HCT116 (cell line): ENCODE results near the gene KIF5C. TPM values are rescaled to one million over a fixed set of nuclear protein-coding genes. Genes with fewer than 3 reads are reported as not detected.

Source experiments
- ATAC-seq: fragments of 200-7000 bp; cut with Tn5 transposase; 2 replicates; pipeline ENCODE4 v1.9.1; 2020; ENCODE audit warnings: mild to moderate bottlenecking, moderate library complexity
- BruUV-seq: library from RNA; stranded (reverse); fragments of 400-500 nt; replicated peaks from 2 replicates; lab custom pipeline; 2021; lab: Mats Ljungman, UMichigan
- CTCF ChIA-PET: fragments of 300-600 bp; sonication (Branson Sonifier 250); formaldehyde crosslinking; loops from one replicate; lab custom pipeline; 2021; ENCODE audit warnings: antibody characterized with exemption; lab: Charles Lee
- POLR2A ChIA-PET: fragments of 300-600, 350-600 bp; sonication (Branson Sonifier 250); formaldehyde crosslinking; loops from one replicate; lab custom pipeline; 2021; ENCODE audit warnings: antibody characterized with exemption; lab: Charles Lee
- RAD21 ChIA-PET, 2 experiments: fragments of 300-600 bp; sonication (Branson Sonifier 250); formaldehyde crosslinking; loops; one replicate each; lab custom pipeline; 2023; ENCODE audit warnings: low total read pairs in 2 of 2; ENCODE audit not compliant: uncharacterized antibody in 2 of 2, unreplicated experiment in 2 of 2, low non-redundant PET in 1 of 2; lab: Charles Lee
- DNase-seq: peaks from one replicate; pipeline ENCODE4 v3.0.0-alpha.2; 2010; ENCODE audit warnings: low read depth, low spot score
- H2AFZ ChIP-seq: fragments of 200-600 bp; shearing (Covaris generic), sonication (generic); 2 replicates; pipeline ENCODE4 v1.6.1; 2017; ENCODE audit warnings: low read depth, mixed run types, mixed read lengths, antibody characterized with exemption, low read length; ENCODE audit not compliant: poor library complexity, severe bottlenecking
- H3K27ac ChIP-seq: 2 replicates; pipeline ENCODE4 v1.5.1; 2012; ENCODE audit warnings: low read depth, low read length
- H3K27me3 ChIP-seq: fragments of 200-600 bp; sonication (generic); 2 replicates; pipeline ENCODE4 v1.6.1; 2016; ENCODE audit warnings: mixed run types, low read length, mixed read lengths; ENCODE audit not compliant: insufficient read depth
- H3K36me3 ChIP-seq, 2 experiments: fragments of 200-500 bp in 1 of 2; fragments of 200-600 bp in 1 of 2; sonication (Bioruptor generic) in 1 of 2; sonication (generic) in 1 of 2; 2 replicates each; pipeline versions ENCODE4 v1.5.1 to v1.6.1; 2014 to 2016; ENCODE audit warnings: low read length in 2 of 2, inconsistent platforms in 1 of 2, mixed read lengths in 1 of 2, mixed run types in 1 of 2; ENCODE audit not compliant: insufficient read depth in 2 of 2, control insufficient read depth in 1 of 2
- H3K4me1 ChIP-seq, 2 experiments: fragments of 200-600 bp in 1 of 2; sonication (generic) in 1 of 2; 2 replicates each; pipeline versions ENCODE4 v1.5.1 to v1.6.1; 2012 to 2017; ENCODE audit warnings: low read length in 2 of 2, inconsistent platforms in 1 of 2, mild to moderate bottlenecking in 1 of 2, mixed read lengths in 1 of 2, mixed run types in 1 of 2, moderate library complexity in 1 of 2; ENCODE audit not compliant: insufficient read depth in 2 of 2, control insufficient read depth in 1 of 2
- H3K4me2 ChIP-seq: fragments of 200-600 bp; sonication (generic); 2 replicates; pipeline ENCODE4 v1.6.1; 2017; ENCODE audit warnings: mixed run types, low read length, mixed read lengths
- H3K4me3 ChIP-seq, 2 experiments: fragments of 200-600 bp in 1 of 2; sonication (generic) in 1 of 2; replicated peaks in 1 of 2; 2 replicates each; pipeline ENCODE4 v1.5.1; 2011 to 2016; ENCODE audit warnings: low read length in 2 of 2, control low read depth in 1 of 2, low read depth in 1 of 2, mild to moderate bottlenecking in 1 of 2, mixed read lengths in 1 of 2, mixed run types in 1 of 2
- H3K79me2 ChIP-seq: fragments of 200-600 bp; sonication (generic); 2 replicates; pipeline ENCODE4 v1.6.1; 2017; ENCODE audit warnings: mild to moderate bottlenecking, mixed run types, low read length, moderate library complexity, mixed read lengths; ENCODE audit not compliant: insufficient read depth
- H3K9ac ChIP-seq: fragments of 200-600 bp; sonication (generic); 2 replicates; pipeline ENCODE4 v1.6.1; 2016; ENCODE audit warnings: low read length, mixed read lengths
- H3K9me2 ChIP-seq: fragments of 200-600 bp; sonication (generic), shearing (Covaris generic); 2 replicates; pipeline ENCODE4 v1.6.1; 2017; ENCODE audit warnings: mixed run types, mild to moderate bottlenecking, moderate library complexity; ENCODE audit not compliant: insufficient read depth
- H3K9me3 ChIP-seq, 2 experiments: fragments of 200-500 bp in 1 of 2; fragments of 200-600 bp in 1 of 2; sonication (Bioruptor generic) in 1 of 2; sonication (generic) in 1 of 2; 2 replicates each; pipeline ENCODE4 v1.6.1; 2014 to 2017; ENCODE audit warnings: low read length in 2 of 2, mixed read lengths in 2 of 2, inconsistent platforms in 1 of 2, low read depth in 1 of 2, mild to moderate bottlenecking in 1 of 2, mixed run types in 1 of 2, moderate library complexity in 1 of 2; ENCODE audit not compliant: control insufficient read depth in 1 of 2, insufficient read depth in 1 of 2
- H4K20me1 ChIP-seq: fragments of 200-600 bp; sonication (generic), shearing (Covaris generic); 2 replicates; pipeline ENCODE4 v1.6.1; 2017; ENCODE audit warnings: mixed run types, mild to moderate bottlenecking, moderate library complexity; ENCODE audit not compliant: insufficient read depth
- RAD21 ChIP-seq: IDR thresholded peaks from 2 replicates; pipeline ENCODE4 v1.6.1; 2012; ENCODE audit warnings: low read depth, mild to moderate bottlenecking
- intact Hi-C: fragments of 100-400 bp; cut with micrococcal nuclease; formaldehyde crosslinking; loops from 2 replicates; pipeline ENCODE4 v1.10.0; 2022
- total RNA-seq: library from RNA; stranded (reverse); gene quantifications from one replicate; pipeline ENCODE4 v1.2.1, GENCODE V29; 2021; ENCODE audit not compliant: unreplicated experiment
- TF ChIP-seq, protein P1 (sequence below), 3 experiments: fragments of 200-600 bp in 1 of 3; sonication (generic) in 1 of 3; IDR thresholded peaks in 2 of 3; conservative IDR thresholded peaks in 1 of 3; 2 replicates each; pipeline ENCODE4 v1.5.1; 2012 to 2017; ENCODE audit warnings: low read depth in 2 of 3, low read length in 2 of 3, antibody characterized with exemption in 1 of 3, borderline replicate concordance in 1 of 3, control low read depth in 1 of 3, mild to moderate bottlenecking in 1 of 3, mixed read lengths in 1 of 3, mixed run types in 1 of 3, moderate library complexity in 1 of 3; ENCODE audit not compliant: insufficient read depth in 1 of 3
- TF ChIP-seq, protein P2 (sequence below): IDR thresholded peaks from 2 replicates; pipeline ENCODE4 v1.6.1; 2012

Gene KIF5C
- total RNA-seq, 1 experiment from 2014 or later = 6.5 TPM

DNA sequence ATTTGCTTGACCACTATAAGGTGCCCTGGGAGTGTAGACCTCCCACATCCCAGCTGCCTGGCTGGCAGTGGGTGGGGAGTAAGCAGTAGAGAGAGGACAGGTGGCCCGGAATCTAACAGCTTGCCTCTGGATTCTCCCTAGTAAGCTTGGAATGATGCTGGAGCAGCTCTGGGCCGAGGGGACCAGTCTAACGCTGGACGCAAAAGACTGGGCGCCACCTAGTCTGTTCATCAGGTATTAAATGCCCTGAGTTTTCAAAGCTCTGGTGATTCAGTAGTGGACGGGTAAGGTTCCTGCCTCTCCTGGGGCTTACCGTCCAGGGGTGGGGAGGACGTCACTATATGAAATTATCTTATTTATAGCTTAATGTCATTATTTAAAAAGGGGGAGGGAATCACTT lies 162.8 kb downstream of the KIF5C start:
- TF ChIP-seq, protein P1, sequence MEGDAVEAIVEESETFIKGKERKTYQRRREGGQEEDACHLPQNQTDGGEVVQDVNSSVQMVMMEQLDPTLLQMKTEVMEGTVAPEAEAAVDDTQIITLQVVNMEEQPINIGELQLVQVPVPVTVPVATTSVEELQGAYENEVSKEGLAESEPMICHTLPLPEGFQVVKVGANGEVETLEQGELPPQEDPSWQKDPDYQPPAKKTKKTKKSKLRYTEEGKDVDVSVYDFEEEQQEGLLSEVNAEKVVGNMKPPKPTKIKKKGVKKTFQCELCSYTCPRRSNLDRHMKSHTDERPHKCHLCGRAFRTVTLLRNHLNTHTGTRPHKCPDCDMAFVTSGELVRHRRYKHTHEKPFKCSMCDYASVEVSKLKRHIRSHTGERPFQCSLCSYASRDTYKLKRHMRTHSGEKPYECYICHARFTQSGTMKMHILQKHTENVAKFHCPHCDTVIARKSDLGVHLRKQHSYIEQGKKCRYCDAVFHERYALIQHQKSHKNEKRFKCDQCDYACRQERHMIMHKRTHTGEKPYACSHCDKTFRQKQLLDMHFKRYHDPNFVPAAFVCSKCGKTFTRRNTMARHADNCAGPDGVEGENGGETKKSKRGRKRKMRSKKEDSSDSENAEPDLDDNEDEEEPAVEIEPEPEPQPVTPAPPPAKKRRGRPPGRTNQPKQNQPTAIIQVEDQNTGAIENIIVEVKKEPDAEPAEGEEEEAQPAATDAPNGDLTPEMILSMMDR (IDR thresholded peaks at IDR 0.05 in 2 of 3, conservative IDR thresholded peaks at IDR 0.05 in 1 of 3; ENCODE audit: borderline replicate concordance in 1 of 3, insufficient read depth in 1 of 3, low read depth in 2 of 3, low read length in 2 of 3) = peak; percentile 16 to 36 (median 32); a peak in 4 of 6 replicates
- TF ChIP-seq RAD21 = peak; percentile 40
- TF ChIP-seq, protein P2, sequence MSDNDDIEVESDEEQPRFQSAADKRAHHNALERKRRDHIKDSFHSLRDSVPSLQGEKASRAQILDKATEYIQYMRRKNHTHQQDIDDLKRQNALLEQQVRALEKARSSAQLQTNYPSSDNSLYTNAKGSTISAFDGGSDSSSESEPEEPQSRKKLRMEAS = no peak
- Histone ChIP-seq H3K9ac (peak overlapping the region; percentile 54), H3K36me3 (no peaks in the 10 kb centered on the region), H3K4me3 (peak overlapping the region; percentile 55 to 69), H3K9me2 (no peaks in the 10 kb centered on the region), H3K9me3 (no peaks in the 10 kb centered on the region), H3K27ac (no peak overlapping the region), H4K20me1 (no peaks in the 10 kb centered on the region), H3K79me2 (no peaks in the 10 kb centered on the region), H2AFZ (peak overlapping the region; percentile 88), H3K4me1 (peaks cover 2 to 15% of the 10 kb centered on the region in 2 experiments; a peak in 2 of 4 replicates), H3K4me2 (peak overlapping the region; percentile 97), H3K27me3 (no peaks in the 10 kb centered on the region)
- CTCF ChIA-PET = interaction anchor here (0.5 to 1.6 kb wide), 8 partner anchors 9 to 536 kb away, joined by 3 to 10 read pairs (median 4); no protein-coding TSS in a partner anchor
- POLR2A ChIA-PET = no interaction called here
- no TSS peak for BruUV-seq
- RAD21 ChIA-PET = interaction anchor here (1.0 to 1.7 kb wide), 2 partner anchors 21 kb away, joined by 3 to 8 read pairs; no protein-coding TSS in a partner anchor
- intact Hi-C loops = loop anchor here (1.0 kb wide), 1 partner anchor 292 kb away; the partner anchor contains the start of gene LYPD6
- ATAC-seq = peak; percentile 80
- DNase-seq = peak; percentile 27
